Fibroblast of lung (primary cell): ENCODE data around the gene POGZ. TPM values are rescaled to one million over a fixed set of nuclear protein-coding genes. Genes with fewer than 3 reads are reported as not detected.

Source experiments
- DNase-seq, 2 donors: peaks; one replicate each; pipeline versions ENCODE4 v3.0.0 to v3.0.0-alpha.2; 2010; ENCODE audit warnings: low read depth in 2 of 2
- H2AFZ ChIP-seq: 2 replicates; pipeline ENCODE4 v1.5.1; 2012; ENCODE audit warnings: low read length, control low read depth, inconsistent platforms
- H3K27ac ChIP-seq: 2 replicates; pipeline ENCODE4 v1.5.1; 2011; ENCODE audit warnings: low read length, control low read depth; ENCODE audit not compliant: insufficient read depth
- H3K27me3 ChIP-seq: 2 replicates; pipeline ENCODE4 v1.5.1; 2011; ENCODE audit warnings: mild to moderate bottlenecking, low read length; ENCODE audit not compliant: control insufficient read depth, insufficient read depth
- H3K36me3 ChIP-seq: 2 replicates; pipeline ENCODE4 v1.5.1; 2011; ENCODE audit warnings: low read length; ENCODE audit not compliant: control insufficient read depth, insufficient read depth
- H3K4me1 ChIP-seq: 2 replicates; pipeline ENCODE4 v1.5.1; 2011; ENCODE audit warnings: low read length; ENCODE audit not compliant: control insufficient read depth, insufficient read depth; ENCODE audit errors: extremely low read depth
- H3K4me2 ChIP-seq: 2 replicates; pipeline ENCODE4 v1.5.1; 2011; ENCODE audit warnings: low read length, control low read depth; ENCODE audit not compliant: insufficient read depth; ENCODE audit errors: extremely low read depth
- H3K4me3 ChIP-seq, 4 experiments: fragments of 200-600 bp in 1 of 4; sonication (generic) in 1 of 4; replicated peaks in 1 of 4; 2 replicates each; pipeline ENCODE4 v1.5.1; 2011 to 2016; ENCODE audit warnings: low read length in 4 of 4, low read depth in 3 of 4, mild to moderate bottlenecking in 3 of 4, control low read depth in 2 of 4, inconsistent platforms in 1 of 4, mixed read lengths in 1 of 4; ENCODE audit not compliant: insufficient read depth in 1 of 4; ENCODE audit errors: control extremely low read depth in 1 of 4
- H3K79me2 ChIP-seq: 2 replicates; pipeline ENCODE4 v1.5.1; 2012; ENCODE audit warnings: mild to moderate bottlenecking, low read length, inconsistent platforms; ENCODE audit not compliant: control insufficient read depth, insufficient read depth
- H3K9ac ChIP-seq: 2 replicates; pipeline ENCODE4 v1.5.1; 2011; ENCODE audit warnings: mild to moderate bottlenecking, low read length, control low read depth; ENCODE audit not compliant: insufficient read depth
- H3K9me3 ChIP-seq: 2 replicates; pipeline ENCODE4 v1.5.1; 2012; ENCODE audit warnings: low read depth, low read length; ENCODE audit not compliant: control insufficient read depth, insufficient read depth
- H4K20me1 ChIP-seq: 2 replicates; pipeline ENCODE4 v1.5.1; 2011; ENCODE audit warnings: low read length; ENCODE audit not compliant: control insufficient read depth, insufficient read depth; ENCODE audit errors: extremely low read depth
- CTCF ChIP-seq, 2 donors: IDR thresholded peaks in 1 of 2; conservative IDR thresholded peaks in 1 of 2; 1 replicate in 1 of 2; 2 replicates in 1 of 2; pipeline ENCODE4 v1.5.1; 2011 to 2012; ENCODE audit warnings: low read length in 2 of 2, control low read depth in 1 of 2, inconsistent platforms in 1 of 2, low read depth in 1 of 2, mild to moderate bottlenecking in 1 of 2
- EZH2 ChIP-seq: IDR thresholded peaks from 2 replicates; pipeline ENCODE4 v1.5.1; 2012; ENCODE audit warnings: low read length, control low read depth, mild to moderate bottlenecking; ENCODE audit errors: missing control alignments
- polyA plus RNA-seq, 2 donors: library from polyadenylated mRNA; depleted of rRNA in 1 of 2; stranded (reverse) in 1 of 2; unstranded in 1 of 2; fragments of >200 nt; gene quantifications; 2 replicates each; pipeline ENCODE4 v1.2.1, GENCODE V29; 2011 to 2012; ENCODE audit warnings: missing spikeins in 1 of 2
- total RNA-seq: library from RNA; depleted of rRNA; stranded (reverse); fragments of >200 nt; gene quantifications from 2 replicates; pipeline ENCODE4 v1.2.1, GENCODE V29; 2014

Gene POGZ
- total and polyA plus RNA-seq, 2 donors (not counting 1 experiment from before 2014, with no cell fraction given): 21.6 to 27.6 TPM

- H3K79me2 ChIP-seq: no peaks in the 10 kb centered on the region
- TF ChIP-seq CTCF (conservative IDR thresholded peaks at IDR 0.05 in 1 of 2, IDR thresholded peaks at IDR 0.05 in 1 of 2; ENCODE audit: low read depth in 1 of 2, low read length in 2 of 2) (no peak), EZH2 (no peak)
- H3K27me3 ChIP-seq: no peaks in the 10 kb centered on the region
- peak overlapping the region; percentile 19 for H3K27ac ChIP-seq
- no peak overlapping the region for H2AFZ ChIP-seq
- H3K36me3 ChIP-seq: peaks cover 12% of the 10 kb centered on the region
- H3K4me1 ChIP-seq: no peaks in the 10 kb centered on the region
- no peak overlapping the region for H3K9ac ChIP-seq
- no peak for DNase-seq
- no peak overlapping the region for H3K4me2 ChIP-seq
- H3K4me3 ChIP-seq: no peak overlapping the region
- no peaks in the 10 kb centered on the region for H4K20me1 ChIP-seq
- no peaks in the 10 kb centered on the region for H3K9me3 ChIP-seq
These were observed 34.2 kb downstream of the POGZ start for GRCh38 chr1:151425103-151425502.

GRCh38 chr1:151419819-151420218 lies 39.5 kb downstream of the POGZ start:
- no peak overlapping the region for H2AFZ ChIP-seq
- no peak overlapping the region for H3K4me3 ChIP-seq
- H3K9me3 ChIP-seq: no peaks in the 10 kb centered on the region
- peaks cover 9% of the 10 kb centered on the region for H3K36me3 ChIP-seq
- TF ChIP-seq CTCF (conservative IDR thresholded peaks at IDR 0.05 in 1 of 2, IDR thresholded peaks at IDR 0.05 in 1 of 2; ENCODE audit: low read depth in 1 of 2, low read length in 2 of 2): no peak
- TF ChIP-seq EZH2: no peak
- H3K27ac ChIP-seq: no peak overlapping the region
- no peaks in the 10 kb centered on the region for H3K79me2 ChIP-seq
- no peaks in the 10 kb centered on the region for H4K20me1 ChIP-seq
- H3K27me3 ChIP-seq: no peaks in the 10 kb centered on the region
- no peak overlapping the region for H3K4me2 ChIP-seq
- DNase-seq: no peak
- no peak overlapping the region for H3K9ac ChIP-seq
- peaks cover 3% of the 10 kb centered on the region for H3K4me1 ChIP-seq

GRCh38 chr1:151418081-151418480 lies 41.2 kb downstream of the POGZ start:
- no peak overlapping the region for H3K4me3 ChIP-seq
- no peak overlapping the region for H3K4me2 ChIP-seq
- H3K36me3 ChIP-seq: peaks cover 7% of the 10 kb centered on the region
- no peak overlapping the region for H3K27ac ChIP-seq
- no peaks in the 10 kb centered on the region for H3K79me2 ChIP-seq
- no peaks in the 10 kb centered on the region for H4K20me1 ChIP-seq
- TF ChIP-seq CTCF (conservative IDR thresholded peaks at IDR 0.05 in 1 of 2, IDR thresholded peaks at IDR 0.05 in 1 of 2; ENCODE audit: low read depth in 1 of 2, low read length in 2 of 2) (no peak), EZH2 (no peak)
- H3K9me3 ChIP-seq: no peaks in the 10 kb centered on the region
- no peak for DNase-seq
- H2AFZ ChIP-seq: no peak overlapping the region
- H3K27me3 ChIP-seq: no peaks in the 10 kb centered on the region
- no peak overlapping the region for H3K9ac ChIP-seq
- peaks cover 3% of the 10 kb centered on the region for H3K4me1 ChIP-seq
